SK-N-SH treated with all-trans-retinoic acid at 6 μM for 48 hours (cell line): ENCODE data around the gene KLK14.

Experiments used
- ATAC-seq: fragments of 200-7000 bp; cut with Tn5 transposase; 3 replicates; pipeline ENCODE4 v1.9.1; 2020; ENCODE audit warnings: mild to moderate bottlenecking, moderate library complexity
- ARNTL ChIP-seq: fragments of 450-650 bp; formaldehyde crosslinking; IDR thresholded peaks from 2 replicates; pipeline ENCODE4 v1.5.0; 2020; ENCODE audit warnings: low read depth, mild to moderate bottlenecking, moderate library complexity, borderline replicate concordance
- BACH2 ChIP-seq: fragments of 250-450 bp; sonication (Bioruptor Pico); IDR thresholded peaks from 2 replicates; pipeline ENCODE4 v1.9.0; 2021; ENCODE audit warnings: mild to moderate bottlenecking, borderline replicate concordance
- CSDC2 ChIP-seq: fragments of 250-450 bp; sonication (Bioruptor Pico); IDR thresholded peaks from 2 replicates; pipeline ENCODE4 v1.5.0; 2020; ENCODE audit warnings: mild to moderate bottlenecking, moderate library complexity
- ESRRG ChIP-seq: fragments of 250-450 bp; sonication (Bioruptor Pico); IDR thresholded peaks from 2 replicates; pipeline ENCODE4 v1.6.1; 2021; ENCODE audit warnings: mild to moderate bottlenecking
- GLIS3 ChIP-seq: fragments of 250-450 bp; sonication (Bioruptor Pico); IDR thresholded peaks from 2 replicates; pipeline ENCODE4 v1.5.0; 2020; ENCODE audit warnings: mild to moderate bottlenecking, moderate library complexity
- ISL1 ChIP-seq: fragments of 250-450 bp; sonication (Bioruptor Pico); IDR thresholded peaks from 2 replicates; pipeline ENCODE4 v2.1.2; 2022; ENCODE audit warnings: mild to moderate bottlenecking, moderate library complexity
- PPARA ChIP-seq: fragments of 250-450 bp; sonication (Bioruptor Pico); IDR thresholded peaks from 2 replicates; pipeline ENCODE4 v1.5.0; 2020; ENCODE audit warnings: mild to moderate bottlenecking, borderline replicate concordance
- RARB ChIP-seq: fragments of 250-450 bp; sonication (Bioruptor Pico); IDR thresholded peaks from 2 replicates; pipeline ENCODE4 v1.8.0; 2021; ENCODE audit warnings: mild to moderate bottlenecking, moderate library complexity
- SNAI2 ChIP-seq: fragments of 250-450 bp; sonication (Bioruptor Pico); IDR thresholded peaks from 2 replicates; pipeline ENCODE4 v1.5.0; 2020; ENCODE audit warnings: mild to moderate bottlenecking, moderate library complexity
- TCF4 ChIP-seq: fragments of 250-450 bp; sonication (Bioruptor Pico); IDR thresholded peaks from 2 replicates; pipeline ENCODE4 v1.8.0; 2021; ENCODE audit warnings: mild to moderate bottlenecking, moderate library complexity, borderline replicate concordance
- TOX ChIP-seq: fragments of 250-450 bp; sonication (Bioruptor Pico); IDR thresholded peaks from 2 replicates; pipeline ENCODE4 v1.8.0; 2021; ENCODE audit warnings: mild to moderate bottlenecking, moderate library complexity, borderline replicate concordance
- ZC3H10 ChIP-seq: fragments of 250-450 bp; sonication (Bioruptor Pico); IDR thresholded peaks from 2 replicates; pipeline ENCODE4 v1.5.1; 2021; ENCODE audit warnings: mild to moderate bottlenecking, moderate library complexity
- ZFP3 ChIP-seq: fragments of 250-450 bp; sonication (Bioruptor Pico); IDR thresholded peaks from 2 replicates; pipeline ENCODE4 v1.5.0; 2020; ENCODE audit warnings: mild to moderate bottlenecking, moderate library complexity
- ZFP30 ChIP-seq: fragments of 450-650 bp; formaldehyde crosslinking; IDR thresholded peaks from 2 replicates; pipeline ENCODE4 v1.5.0; 2022; ENCODE audit warnings: mild to moderate bottlenecking, moderate library complexity
- ZNF565 ChIP-seq: fragments of 450-650 bp; formaldehyde crosslinking; conservative IDR thresholded peaks from 2 replicates; pipeline ENCODE4 v1.5.0; 2020; ENCODE audit warnings: low read depth, mild to moderate bottlenecking, moderate library complexity
- ZNF70 ChIP-seq: fragments of 450-650 bp; formaldehyde crosslinking; IDR thresholded peaks from 2 replicates; pipeline ENCODE4 v1.5.0; 2020; ENCODE audit warnings: mild to moderate bottlenecking, moderate library complexity
- ZNF8 ChIP-seq: fragments of 450-650 bp; formaldehyde crosslinking; IDR thresholded peaks from 2 replicates; pipeline ENCODE4 v1.5.0; 2020; ENCODE audit warnings: mild to moderate bottlenecking, moderate library complexity
- TF ChIP-seq, protein P1 (sequence below): fragments of 250-450 bp; sonication (Bioruptor Pico); IDR thresholded peaks from 2 replicates; pipeline ENCODE4 v1.8.0; 2021; ENCODE audit warnings: low read depth, mild to moderate bottlenecking, moderate library complexity, borderline replicate concordance
- TF ChIP-seq, protein P2 (sequence below): fragments of 250-450 bp; sonication (Bioruptor Pico); IDR thresholded peaks from 2 replicates; pipeline ENCODE4 v1.5.1; 2021; ENCODE audit warnings: mild to moderate bottlenecking, moderate library complexity
- TF ChIP-seq, protein P3 (sequence below): fragments of 250-450 bp; sonication (Bioruptor Pico); IDR thresholded peaks from 2 replicates; pipeline ENCODE4 v1.5.1; 2020; ENCODE audit warnings: low read depth, mild to moderate bottlenecking, moderate library complexity
- TF ChIP-seq, protein P4 (sequence below): fragments of 250-450 bp; sonication (Bioruptor Pico); IDR thresholded peaks from 2 replicates; pipeline ENCODE4 v1.8.0; 2020; ENCODE audit warnings: mild to moderate bottlenecking, moderate library complexity, borderline replicate concordance

KLK14 gene

DNA sequence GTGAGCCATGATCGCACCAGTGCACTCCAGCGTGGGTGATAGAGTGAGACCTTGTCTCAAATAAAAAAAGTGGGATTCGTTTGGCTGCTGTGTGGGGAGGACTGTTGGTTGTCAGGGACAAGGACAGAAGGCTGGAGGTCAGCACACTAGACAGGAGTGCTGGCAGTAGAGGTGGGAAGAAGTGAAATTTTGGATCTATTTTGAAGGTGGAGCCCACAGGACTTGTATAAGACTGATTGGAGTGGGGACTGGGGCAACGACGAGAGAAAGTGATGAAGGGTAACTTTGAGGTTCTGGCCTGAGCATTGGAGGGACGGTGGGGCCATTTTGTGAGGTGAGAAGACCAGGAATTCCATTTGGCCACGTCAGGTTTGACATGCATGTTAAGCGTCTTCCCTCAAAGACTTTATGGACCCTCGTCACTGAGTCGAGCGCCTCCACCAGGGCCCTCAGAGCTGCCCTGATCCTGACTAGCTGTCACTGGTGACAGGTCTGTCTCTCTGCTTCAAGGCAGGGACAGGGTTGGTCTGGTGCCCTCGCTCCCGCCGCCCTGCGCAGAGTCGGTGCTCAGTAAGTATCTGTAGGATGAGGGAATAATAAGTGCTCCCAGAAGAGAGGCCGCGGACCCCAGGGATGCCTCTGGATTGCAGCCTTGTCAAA is 24.8 kb upstream of the KLK14 start:
- TF ChIP-seq ZNF565 (CRISPR knock-in tag), result no peak
- TF ChIP-seq PPARA (CRISPR knock-in tag), result no peak
- no peak for TF ChIP-seq ZFP30 (CRISPR knock-in tag)
- TF ChIP-seq TOX, result no peak
- TF ChIP-seq CSDC2 (CRISPR knock-in tag), result no peak
- TF ChIP-seq ESRRG, result no peak
- no peak for TF ChIP-seq ZNF8
- no peak for TF ChIP-seq ARNTL (CRISPR knock-in tag)
- no peak for TF ChIP-seq ISL1
- no peak for TF ChIP-seq BACH2 (CRISPR knock-in tag)
- TF ChIP-seq, protein P1, sequence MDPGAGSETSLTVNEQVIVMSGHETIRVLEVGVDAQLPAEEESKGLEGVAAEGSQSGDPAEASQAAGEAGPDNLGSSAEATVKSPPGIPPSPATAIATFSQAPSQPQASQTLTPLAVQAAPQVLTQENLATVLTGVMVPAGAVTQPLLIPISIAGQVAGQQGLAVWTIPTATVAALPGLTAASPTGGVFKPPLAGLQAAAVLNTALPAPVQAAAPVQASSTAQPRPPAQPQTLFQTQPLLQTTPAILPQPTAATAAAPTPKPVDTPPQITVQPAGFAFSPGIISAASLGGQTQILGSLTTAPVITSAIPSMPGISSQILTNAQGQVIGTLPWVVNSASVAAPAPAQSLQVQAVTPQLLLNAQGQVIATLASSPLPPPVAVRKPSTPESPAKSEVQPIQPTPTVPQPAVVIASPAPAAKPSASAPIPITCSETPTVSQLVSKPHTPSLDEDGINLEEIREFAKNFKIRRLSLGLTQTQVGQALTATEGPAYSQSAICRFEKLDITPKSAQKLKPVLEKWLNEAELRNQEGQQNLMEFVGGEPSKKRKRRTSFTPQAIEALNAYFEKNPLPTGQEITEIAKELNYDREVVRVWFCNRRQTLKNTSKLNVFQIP (CRISPR knock-in tag), result no peak
- TF ChIP-seq, protein P2, sequence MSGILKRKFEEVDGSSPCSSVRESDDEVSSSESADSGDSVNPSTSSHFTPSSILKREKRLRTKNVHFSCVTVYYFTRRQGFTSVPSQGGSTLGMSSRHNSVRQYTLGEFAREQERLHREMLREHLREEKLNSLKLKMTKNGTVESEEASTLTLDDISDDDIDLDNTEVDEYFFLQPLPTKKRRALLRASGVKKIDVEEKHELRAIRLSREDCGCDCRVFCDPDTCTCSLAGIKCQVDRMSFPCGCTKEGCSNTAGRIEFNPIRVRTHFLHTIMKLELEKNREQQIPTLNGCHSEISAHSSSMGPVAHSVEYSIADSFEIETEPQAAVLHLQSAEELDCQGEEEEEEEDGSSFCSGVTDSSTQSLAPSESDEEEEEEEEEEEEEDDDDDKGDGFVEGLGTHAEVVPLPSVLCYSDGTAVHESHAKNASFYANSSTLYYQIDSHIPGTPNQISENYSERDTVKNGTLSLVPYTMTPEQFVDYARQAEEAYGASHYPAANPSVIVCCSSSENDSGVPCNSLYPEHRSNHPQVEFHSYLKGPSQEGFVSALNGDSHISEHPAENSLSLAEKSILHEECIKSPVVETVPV (CRISPR knock-in tag), result no peak
- no peak for TF ChIP-seq ZNF70
- no peak for TF ChIP-seq ZFP3 (CRISPR knock-in tag)
- no peak for TF ChIP-seq GLIS3 (CRISPR knock-in tag)
- TF ChIP-seq TCF4 (CRISPR knock-in tag), result no peak
- ATAC-seq, result peak; percentile 38; the same call in 2 of the 3 replicates

DNA sequence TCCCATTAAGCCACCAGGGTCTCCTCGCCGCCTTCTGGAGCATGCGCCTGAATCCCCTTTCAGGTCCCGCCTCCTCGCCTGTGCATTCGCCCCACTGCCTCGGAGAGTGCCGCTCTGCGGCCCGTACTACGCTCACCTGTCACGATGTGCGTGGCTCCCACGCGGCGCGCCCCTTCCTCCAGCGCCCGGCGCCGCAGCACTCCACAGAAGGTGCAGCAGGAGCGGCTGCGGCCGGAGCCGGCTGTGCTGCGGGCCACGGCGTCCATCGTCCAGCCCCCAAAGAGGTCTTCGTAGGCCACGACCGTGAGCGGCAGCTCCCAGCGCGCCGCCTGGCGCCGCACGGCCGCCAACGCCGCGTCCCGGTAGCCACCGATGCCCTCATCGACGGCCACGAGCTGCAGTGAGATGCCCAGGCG is 21.2 kb upstream of the KLK14 start:
- TF ChIP-seq SNAI2 (CRISPR knock-in tag) (no peak), GLIS3 (CRISPR knock-in tag) (no peak), CSDC2 (CRISPR knock-in tag) (no peak), TOX (no peak), ZNF565 (CRISPR knock-in tag) (no peak), TCF4 (CRISPR knock-in tag) (no peak), RARB (no peak), ZNF70 (no peak), ARNTL (CRISPR knock-in tag) (no peak), ISL1 (no peak), ESRRG (no peak), ZNF8 (no peak), ZFP3 (CRISPR knock-in tag) (no peak), ZC3H10 (no peak)
- TF ChIP-seq, protein P2 (CRISPR knock-in tag), result no peak
- TF ChIP-seq, protein P3, sequence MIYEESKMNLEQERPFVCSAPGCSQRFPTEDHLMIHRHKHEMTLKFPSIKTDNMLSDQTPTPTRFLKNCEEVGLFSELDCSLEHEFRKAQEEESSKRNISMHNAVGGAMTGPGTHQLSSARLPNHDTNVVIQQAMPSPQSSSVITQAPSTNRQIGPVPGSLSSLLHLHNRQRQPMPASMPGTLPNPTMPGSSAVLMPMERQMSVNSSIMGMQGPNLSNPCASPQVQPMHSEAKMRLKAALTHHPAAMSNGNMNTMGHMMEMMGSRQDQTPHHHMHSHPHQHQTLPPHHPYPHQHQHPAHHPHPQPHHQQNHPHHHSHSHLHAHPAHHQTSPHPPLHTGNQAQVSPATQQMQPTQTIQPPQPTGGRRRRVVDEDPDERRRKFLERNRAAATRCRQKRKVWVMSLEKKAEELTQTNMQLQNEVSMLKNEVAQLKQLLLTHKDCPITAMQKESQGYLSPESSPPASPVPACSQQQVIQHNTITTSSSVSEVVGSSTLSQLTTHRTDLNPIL (CRISPR knock-in tag), result no peak
- TF ChIP-seq, protein P4, sequence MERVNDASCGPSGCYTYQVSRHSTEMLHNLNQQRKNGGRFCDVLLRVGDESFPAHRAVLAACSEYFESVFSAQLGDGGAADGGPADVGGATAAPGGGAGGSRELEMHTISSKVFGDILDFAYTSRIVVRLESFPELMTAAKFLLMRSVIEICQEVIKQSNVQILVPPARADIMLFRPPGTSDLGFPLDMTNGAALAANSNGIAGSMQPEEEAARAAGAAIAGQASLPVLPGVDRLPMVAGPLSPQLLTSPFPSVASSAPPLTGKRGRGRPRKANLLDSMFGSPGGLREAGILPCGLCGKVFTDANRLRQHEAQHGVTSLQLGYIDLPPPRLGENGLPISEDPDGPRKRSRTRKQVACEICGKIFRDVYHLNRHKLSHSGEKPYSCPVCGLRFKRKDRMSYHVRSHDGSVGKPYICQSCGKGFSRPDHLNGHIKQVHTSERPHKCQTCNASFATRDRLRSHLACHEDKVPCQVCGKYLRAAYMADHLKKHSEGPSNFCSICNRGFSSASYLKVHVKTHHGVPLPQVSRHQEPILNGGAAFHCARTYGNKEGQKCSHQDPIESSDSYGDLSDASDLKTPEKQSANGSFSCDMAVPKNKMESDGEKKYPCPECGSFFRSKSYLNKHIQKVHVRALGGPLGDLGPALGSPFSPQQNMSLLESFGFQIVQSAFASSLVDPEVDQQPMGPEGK (CRISPR knock-in tag), result no peak
- TF ChIP-seq, protein P1 (CRISPR knock-in tag), result no peak
- TF ChIP-seq, all 23 proteins: peak for 0
- no peak for ATAC-seq
